Body of pancreas (tissue), 4 donors: Measurements from ENCODE around the gene FAM98C. TPM values are rescaled to one million over a fixed set of nuclear protein-coding genes. Genes with fewer than 3 reads are reported as not detected.

Source experiments
- ATAC-seq: fragments of 150-250 bp; one replicate; pipeline ENCODE4 v1.9.1; 2016
- DNase-seq, 4 donors: peaks; one replicate each; pipeline ENCODE4 v3.0.0-alpha.2; 2019
- H3K27ac ChIP-seq, 4 donors: fragments of 200-600 bp; sonication (generic); 1 replicate in 3 of 4; 2 replicates in 1 of 4; pipeline versions ENCODE4 v1.5.1 to v1.6.1; 2016 to 2019; ENCODE audit warnings: mild to moderate bottlenecking in 1 of 4, mixed read lengths in 1 of 4, moderate library complexity in 1 of 4
- H3K27me3 ChIP-seq, 2 donors: fragments of 200-600 bp; sonication (generic); one replicate each; pipeline ENCODE4 v1.6.0; 2016; ENCODE audit warnings: mild to moderate bottlenecking in 1 of 2
- H3K36me3 ChIP-seq, 2 donors: fragments of 200-600 bp; sonication (generic); replicated peaks in 1 of 2; 2 replicates each; pipeline ENCODE4 v1.5.1; 2016; ENCODE audit warnings: low read depth in 2 of 2; ENCODE audit not compliant: insufficient read depth in 1 of 2
- H3K4me1 ChIP-seq: fragments of 200-600 bp; sonication (generic); one replicate; pipeline ENCODE4 v1.6.0; 2016
- H3K4me3 ChIP-seq, 2 donors: fragments of 200-600 bp; sonication (generic); 1 replicate in 1 of 2; 2 replicates in 1 of 2; pipeline ENCODE4 v1.5.1; 2016 to 2019
- H3K9me3 ChIP-seq, 3 donors: fragments of 200-600 bp; sonication (generic); 1 replicate in 2 of 3; 2 replicates in 1 of 3; pipeline ENCODE4 v1.5.1; 2016
- CTCF ChIP-seq, 7 experiments: fragments of 450-650 bp in 4 of 7; fragments of 200-600 bp in 3 of 7; sonication (generic) in 3 of 7; IDR thresholded peaks; one replicate each; pipeline ENCODE4 v1.5.1; 2016 to 2019; ENCODE audit warnings: antibody characterized with exemption in 7 of 7
- POLR2A ChIP-seq, 3 donors: fragments of 450-650 bp; IDR thresholded peaks; one replicate each; pipeline ENCODE4 v1.6.1; 2016; ENCODE audit warnings: antibody characterized with exemption in 3 of 3, mild to moderate bottlenecking in 2 of 3
- WGBS, 2 donors: methylation state at CpG; one replicate each; pipeline ENCODE4 v1.1.5; 2017; 5-methylcytosine and 5-hydroxymethylcytosine counted together
- intact Hi-C: fragments of 100-400 bp; cut with DNase I; formaldehyde crosslinking; loops from one replicate; pipeline ENCODE4 v1.15.1; 2023
- total RNA-seq, 2 donors: library from RNA; depleted of rRNA; stranded (reverse); fragments of >200 nt; gene quantifications; one replicate each; pipeline ENCODE4 v1.1.0, GENCODE V29; 2016

The FAM98C gene
- total RNA-seq, 2 donors from 2014 or later: 24.9 to 51.4 TPM

GRCh38 chr19:38395381-38396114, 7.3 kb upstream of the FAM98C start:
- intact Hi-C loops: loop anchor here (10.0 kb wide), 1 partner anchor 219 kb away; the partner anchor contains the start of genes EIF3K and MAP4K1
- 0 to 5% methylated on average over 1 to 39 of the region's 86 CpGs for WGBS, 2 donors
- H3K27ac ChIP-seq: no peak overlapping the region
- DNase-seq: no peak
- H3K9me3 ChIP-seq: no peaks in the 10 kb centered on the region
- no peak for TF ChIP-seq CTCF (IDR thresholded peaks at IDR 0.05)
- TF ChIP-seq POLR2A (IDR thresholded peaks at IDR 0.05): no peak
- no peaks in the 10 kb centered on the region for H3K36me3 ChIP-seq
- H3K4me3 ChIP-seq: no peak overlapping the region
- H3K4me1 ChIP-seq: peaks cover 5% of the 10 kb centered on the region
- peaks cover 0 to 11% of the 10 kb centered on the region in 2 donors for H3K27me3 ChIP-seq
- ATAC-seq: no peak

- no peak for DNase-seq
- no peak overlapping the region for H3K27ac ChIP-seq
- H3K36me3 ChIP-seq: no peaks in the 10 kb centered on the region
- peaks cover 0 to 11% of the 10 kb centered on the region in 2 donors for H3K27me3 ChIP-seq
- intact Hi-C loops: loop anchor here (10.0 kb wide), 1 partner anchor 216 kb away; the partner anchor contains the start of genes EIF3K and MAP4K1
- peaks cover 8% of the 10 kb centered on the region for H3K4me1 ChIP-seq
- no peak for ATAC-seq
- 33 to 41% methylated on average over 3 to 9 of the region's 9 CpGs for WGBS, 2 donors
- H3K4me3 ChIP-seq: no peak overlapping the region
- no peaks in the 10 kb centered on the region for H3K9me3 ChIP-seq
- no peak for TF ChIP-seq CTCF (IDR thresholded peaks at IDR 0.05)
- no peak for TF ChIP-seq POLR2A (IDR thresholded peaks at IDR 0.05)
Measured at GRCh38 chr19:38399081-38399480, 3.8 kb upstream of the FAM98C start.

- intact Hi-C loops: loop anchor here (10.0 kb wide), 1 partner anchor 215 kb away; the partner anchor contains the start of genes EIF3K and MAP4K1
- ATAC-seq (no peak), DNase-seq (no peak)
- H3K27ac ChIP-seq: no peak overlapping the region
- H3K4me1 ChIP-seq: peaks cover 9% of the 10 kb centered on the region
- TF ChIP-seq CTCF (IDR thresholded peaks at IDR 0.05) (no peak), POLR2A (IDR thresholded peaks at IDR 0.05) (no peak)
- H3K36me3 ChIP-seq: no peaks in the 10 kb centered on the region
- H3K4me3 ChIP-seq: no peak overlapping the region
- peaks cover 0 to 6% of the 10 kb centered on the region in 2 donors for H3K27me3 ChIP-seq
- 29 to 52% methylated on average over 1 of the region's 1 CpG for WGBS, 2 donors
- H3K9me3 ChIP-seq: no peaks in the 10 kb centered on the region
Measured at GRCh38 chr19:38399537-38399936, 3.4 kb upstream of the FAM98C start.

- 72 to 81% methylated on average over 5 of the region's 5 CpGs for WGBS, 2 donors
- no peak for DNase-seq
- H3K27me3 ChIP-seq: peaks cover 0 to 5% of the 10 kb centered on the region in 2 donors
- no peak overlapping the region for H3K27ac ChIP-seq
- peaks cover 10% of the 10 kb centered on the region for H3K4me1 ChIP-seq
- H3K4me3 ChIP-seq: no peak overlapping the region
- no peaks in the 10 kb centered on the region for H3K36me3 ChIP-seq
- no peak for ATAC-seq
- intact Hi-C loops: loop anchor here (10.0 kb wide), 1 partner anchor 524 kb away; no protein-coding TSS in a partner anchor
- no peaks in the 10 kb centered on the region for H3K9me3 ChIP-seq
- TF ChIP-seq CTCF (IDR thresholded peaks at IDR 0.05): no peak
- TF ChIP-seq POLR2A (IDR thresholded peaks at IDR 0.05): no peak
Measured at GRCh38 chr19:38400361-38400760, 2.5 kb upstream of the FAM98C start.
